HG03025 (cell line): ENCODE measurements around the gene SETX.

Experiments used
- ATAC-seq: cut with Tn5 transposase; IDR thresholded peaks from one replicate; pipeline ENCODE4 v1.9.1; 2021; ENCODE audit warnings: mild to moderate bottlenecking, moderate library complexity; ENCODE audit not compliant: unreplicated experiment, low FRiP score

Gene SETX

DNA sequence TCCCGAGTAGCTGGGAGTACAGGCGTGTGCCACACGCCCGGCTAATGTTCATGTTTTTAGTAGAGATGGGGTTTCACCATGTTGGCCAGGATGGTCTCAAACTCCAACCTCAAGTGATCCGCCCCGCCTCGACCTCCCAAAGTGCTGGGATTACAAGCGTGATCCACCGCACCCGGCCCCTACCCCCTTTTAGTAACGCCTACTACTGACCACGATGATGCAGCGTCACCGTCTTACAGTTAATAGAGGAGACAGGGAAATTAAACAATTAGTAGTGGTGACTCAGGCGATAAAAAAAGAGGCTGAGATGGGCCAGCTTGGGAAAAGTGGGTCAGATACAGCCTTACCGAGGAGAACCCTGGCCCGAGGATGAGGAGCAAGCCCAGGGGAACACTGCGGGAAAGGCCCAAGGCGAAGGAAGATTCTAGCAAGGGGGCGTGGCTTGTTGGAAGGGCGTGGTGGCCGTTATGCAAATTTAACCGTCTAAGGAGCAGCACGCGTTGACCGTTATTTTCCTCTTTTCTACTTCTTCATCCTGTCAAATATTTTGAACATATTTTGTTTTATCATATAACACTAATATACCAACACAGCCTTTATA, 1.6 kb upstream of the SETX start:
- no peak for ATAC-seq

DNA sequence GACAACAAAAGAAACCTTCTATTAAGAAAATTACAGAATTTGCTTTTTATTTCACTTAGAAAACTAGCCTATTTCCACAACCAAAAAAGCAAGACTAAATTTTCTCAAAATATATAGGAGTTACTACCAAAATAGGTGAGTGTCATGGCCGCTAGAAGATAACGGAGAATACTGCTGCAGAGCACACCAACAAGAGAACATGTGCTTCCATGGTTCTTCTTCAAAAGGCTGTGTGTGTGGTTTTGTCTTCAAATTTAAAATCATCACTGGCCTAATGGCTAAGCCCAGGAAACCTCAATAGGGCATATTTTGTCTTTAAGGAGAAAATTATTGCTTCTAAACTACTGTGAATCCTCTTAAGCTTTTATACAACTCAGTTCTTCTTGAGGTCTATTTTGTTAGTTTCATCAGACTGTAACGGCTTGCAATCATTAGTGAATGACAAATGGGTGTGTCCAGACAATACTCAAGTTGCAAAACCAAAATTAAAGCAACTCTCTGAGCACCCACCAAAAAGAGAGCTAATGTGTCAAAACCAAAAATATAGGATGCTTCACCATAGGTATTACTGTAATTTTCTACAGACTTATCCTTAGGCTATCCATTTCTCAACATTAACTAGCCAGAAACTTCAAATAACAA, 3.3 kb downstream of the SETX start:
- ATAC-seq = no peak

DNA sequence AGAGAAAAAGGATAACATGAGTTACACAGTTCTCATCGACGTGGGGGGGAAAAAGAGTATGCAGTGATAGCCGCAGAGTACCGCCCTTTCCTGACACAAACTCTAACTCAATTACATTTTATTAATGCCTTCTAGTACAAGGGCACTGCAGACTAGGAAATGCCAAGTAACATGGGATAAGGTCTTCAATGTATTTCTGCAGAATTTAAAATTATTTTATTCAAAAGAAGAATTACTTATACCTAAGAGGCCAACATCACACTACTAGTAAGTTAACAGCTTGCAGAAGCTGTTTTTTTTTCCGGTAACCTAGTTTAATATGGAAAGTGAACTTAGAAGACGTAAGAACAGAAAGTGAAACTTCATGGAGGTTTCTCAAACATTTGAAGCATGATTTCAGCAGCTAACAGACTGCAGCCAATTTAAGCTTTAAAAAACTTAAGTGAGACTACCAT, 3.9 kb downstream of the SETX start:
- no peak for ATAC-seq

DNA sequence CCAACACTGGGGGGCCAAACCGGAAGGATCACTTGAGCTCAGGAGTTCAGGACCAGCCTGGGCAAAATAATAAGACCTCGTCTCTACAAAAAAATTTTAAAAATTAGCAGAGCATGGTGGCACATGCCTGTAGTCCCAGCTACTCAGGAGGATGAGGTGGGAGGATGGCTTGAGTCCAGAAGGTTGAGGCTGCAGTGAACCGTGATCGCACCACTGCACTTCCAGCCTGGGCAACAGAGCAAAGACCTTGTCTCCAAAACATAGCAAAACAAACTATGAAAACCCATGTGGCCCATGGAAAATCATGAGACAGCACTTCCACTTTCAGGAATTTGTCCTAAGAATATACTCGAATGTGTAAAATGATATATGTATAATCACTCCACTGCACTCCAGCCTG, 6.1 kb downstream of the SETX start:
- no peak for ATAC-seq

DNA sequence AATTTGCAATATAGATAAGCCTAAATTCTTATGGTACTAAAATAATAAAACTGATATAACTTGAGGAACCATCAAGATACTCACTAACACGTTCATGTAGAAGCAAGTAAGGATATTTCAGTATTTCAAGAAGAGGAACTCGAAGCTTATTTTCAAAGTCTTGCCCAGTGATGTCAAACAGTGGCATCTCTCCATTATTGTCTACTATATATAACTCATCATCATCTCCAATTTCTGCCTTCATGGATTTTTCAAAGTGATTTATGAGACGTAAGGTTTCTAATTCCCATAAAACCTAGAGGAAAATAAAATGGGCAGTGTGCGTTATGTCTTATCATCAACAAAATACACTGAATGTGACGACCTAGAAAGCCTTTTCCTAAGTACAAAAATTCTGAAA, 8.6 kb downstream of the SETX start:
- ATAC-seq = no peak

- ATAC-seq = no peak
These were observed 13.5 kb downstream of the SETX start for GRCh38 chr9:132341177-132341840.

- ATAC-seq = no peak
These were observed 20.4 kb downstream of the SETX start for GRCh38 chr9:132334364-132334763.

DNA sequence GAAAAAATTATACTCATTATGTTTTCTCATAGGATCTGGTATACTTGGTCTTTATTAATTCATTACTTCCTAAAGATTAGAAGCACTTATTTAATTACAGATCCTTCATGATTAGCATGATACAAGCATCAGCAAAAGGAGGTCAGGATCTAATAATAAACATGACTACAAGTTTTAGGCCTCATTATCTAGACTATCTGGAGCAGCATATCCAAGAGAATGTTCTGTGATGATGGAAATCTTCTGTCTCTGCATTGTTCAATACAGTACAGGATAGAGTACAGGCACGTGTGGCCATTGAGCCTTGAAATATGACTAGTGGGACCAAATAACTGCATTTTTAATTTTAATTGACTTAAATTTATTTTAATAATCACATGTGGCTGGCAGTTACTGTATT, 21.2 kb downstream of the SETX start:
- ATAC-seq = no peak

DNA sequence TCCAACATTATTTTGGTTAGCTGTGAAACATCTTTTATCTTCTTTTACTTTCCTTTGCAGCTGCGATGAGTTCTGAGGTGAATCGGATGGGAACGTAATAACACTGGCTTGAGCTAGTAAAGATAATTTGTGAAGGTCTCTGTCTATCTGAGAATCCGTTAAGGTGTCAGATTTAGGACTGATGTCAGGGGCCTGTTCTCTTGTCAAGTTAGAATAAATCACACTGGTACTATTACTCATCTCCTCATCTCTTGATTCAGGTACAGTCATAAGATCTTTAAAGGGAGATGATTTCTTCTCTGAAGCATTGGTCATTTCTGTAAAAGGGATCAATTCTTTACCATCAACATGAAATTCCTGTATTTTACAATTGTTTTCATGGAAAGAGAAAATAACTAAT, 26.2 kb downstream of the SETX start:
- no peak for ATAC-seq

GRCh38 chr9:132327537-132327936, 27.2 kb downstream of the SETX start:
- no peak for ATAC-seq

DNA sequence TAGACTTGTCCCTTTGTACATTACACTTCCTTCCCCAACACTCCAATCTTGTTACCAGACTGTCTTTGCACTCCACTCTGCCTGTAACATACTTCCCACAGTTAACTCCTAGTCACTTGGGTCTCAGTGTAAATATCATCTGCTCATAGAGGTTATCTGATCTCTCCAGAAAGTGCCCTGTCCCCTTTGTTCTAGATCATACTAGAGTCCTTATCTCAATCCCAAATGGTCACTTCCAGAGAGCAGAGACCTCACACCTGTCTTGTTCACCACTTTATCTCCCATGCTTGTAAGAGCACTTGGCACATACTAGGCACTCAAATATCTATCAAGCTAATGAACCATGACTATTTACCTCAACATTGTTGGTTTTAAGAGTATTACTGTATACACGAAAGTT, 30.4 kb downstream of the SETX start:
- no peak for ATAC-seq

- ATAC-seq = no peak
These were observed 35.2 kb downstream of the SETX start for GRCh38 chr9:132319421-132320110.

- no peak for ATAC-seq
These were observed 41.9 kb downstream of the SETX start for GRCh38 chr9:132312873-132313272.

GRCh38 chr9:132312426-132312825, 42.4 kb downstream of the SETX start:
- ATAC-seq = no peak

- ATAC-seq = no peak
These were observed 42.8 kb downstream of the SETX start for GRCh38 chr9:132311978-132312377.

DNA sequence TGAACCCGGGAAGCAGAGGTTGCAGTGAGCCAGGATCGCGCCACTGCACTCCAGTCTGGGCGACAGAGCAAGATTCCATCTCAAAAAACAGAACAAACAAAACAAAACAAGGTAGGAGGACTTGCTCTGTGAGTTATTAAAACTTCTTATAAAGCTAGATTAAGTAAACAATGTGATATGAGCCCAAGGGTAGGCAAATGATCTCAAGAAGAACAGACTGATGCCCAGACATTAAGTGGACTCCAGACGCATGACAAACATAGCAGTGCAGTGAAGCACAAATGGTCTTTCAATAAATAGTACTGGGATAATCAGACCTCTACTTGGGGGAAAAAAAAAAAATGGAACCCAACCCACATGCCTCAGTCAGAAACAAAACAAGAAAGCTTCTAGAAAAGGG, 45.7 kb downstream of the SETX start:
- ATAC-seq = no peak

DNA sequence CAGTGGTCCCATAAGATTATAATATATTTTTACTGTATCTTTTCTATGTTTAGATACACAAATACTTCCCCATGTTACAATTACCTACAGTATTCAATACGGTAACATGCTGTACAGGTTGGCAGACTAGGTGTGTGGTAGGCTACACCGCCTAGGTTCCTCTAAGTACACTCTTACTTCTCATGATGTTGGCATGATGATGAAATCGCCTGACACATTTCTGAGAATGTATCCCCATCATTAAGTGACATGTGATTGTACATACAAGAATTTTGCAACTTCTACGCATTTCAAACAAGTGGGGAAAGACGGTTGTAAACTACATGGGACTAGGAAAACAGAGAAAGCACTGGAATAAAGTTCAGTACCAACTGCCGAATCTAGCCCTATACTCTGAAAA, 53.3 kb downstream of the SETX start:
- no peak for ATAC-seq

DNA sequence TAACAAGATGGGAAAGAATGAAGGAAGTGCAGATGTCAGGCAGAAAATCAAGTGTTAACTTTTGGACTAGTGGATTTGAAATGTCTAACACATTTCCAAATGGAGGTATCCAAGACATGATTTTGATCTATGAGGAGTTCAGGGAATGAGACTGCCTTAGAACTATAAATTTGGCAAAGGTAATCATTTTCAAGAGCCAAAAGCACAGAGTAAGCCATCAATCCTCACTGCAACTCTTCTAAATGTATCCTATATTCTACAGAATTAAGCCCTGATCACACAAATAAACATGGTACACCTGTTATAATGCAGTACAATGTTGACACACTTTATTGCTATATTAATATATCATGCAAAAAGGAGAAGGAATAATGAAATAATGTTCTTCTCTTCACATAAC, 55.6 kb downstream of the SETX start:
- ATAC-seq = no peak

GRCh38 chr9:132295181-132295580, 59.6 kb downstream of the SETX start:
- no peak for ATAC-seq

- no peak for ATAC-seq
These were observed 61.6 kb downstream of the SETX start for GRCh38 chr9:132293145-132293721.

DNA sequence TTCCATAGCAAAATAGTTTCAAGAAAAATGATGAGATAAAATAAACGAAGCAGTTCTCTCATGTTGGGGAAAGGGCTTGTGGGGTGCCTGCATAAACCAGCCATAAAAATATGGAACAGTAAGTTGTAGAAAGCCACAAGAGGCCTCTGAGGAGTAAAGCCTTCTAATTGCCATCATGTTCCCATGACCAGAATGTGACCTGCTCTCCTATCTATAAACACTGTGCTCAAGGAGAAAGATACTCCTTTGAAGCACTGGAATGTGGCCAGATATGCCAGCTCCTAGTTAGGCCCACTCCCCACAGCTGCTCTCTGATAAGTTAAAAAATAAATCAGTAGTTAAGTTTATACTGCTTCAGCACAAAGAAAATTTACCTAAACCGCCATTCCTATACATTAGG, 65.8 kb downstream of the SETX start:
- ATAC-seq = no peak
